T-helper 2 cell treated with Interferon-gamma antibody and Interleukin-4, amounts not matched to agents 100 ng/mL and 5 ng/mL, for 36 hours (primary cell): ENCODE data around the gene QDPR. TPM values are rescaled to one million over a fixed set of nuclear protein-coding genes. Genes with fewer than 3 reads are reported as not detected.

Source experiments
- intact Hi-C: fragments of 100-400 bp; cut with micrococcal nuclease; formaldehyde crosslinking; loops from one replicate; pipeline ENCODE4 v1.15.1; 2023
- total RNA-seq: library from RNA; stranded (reverse); gene quantifications from 2 replicates; pipeline ENCODE4 v1.2.3, GENCODE V29; 2022

QDPR gene
- total RNA-seq, 1 donor from 2014 or later, result 21.0 TPM

- intact Hi-C loops, result no loop called here
Observed at GRCh38 chr4:17528551-17529165, 16.8 kb upstream of the QDPR start.

GRCh38 chr4:17526695-17527477 is 15.0 kb upstream of the QDPR start:
- intact Hi-C loops, result no loop called here

- intact Hi-C loops, result no loop called here
Observed at GRCh38 chr4:17523662-17524061, 11.8 kb upstream of the QDPR start.

- intact Hi-C loops, result no loop called here
Observed at GRCh38 chr4:17521595-17521994, 9.7 kb upstream of the QDPR start.

GRCh38 chr4:17517664-17518063 is 5.8 kb upstream of the QDPR start:
- intact Hi-C loops, result no loop called here

- intact Hi-C loops, result no loop called here
Observed at GRCh38 chr4:17516980-17517379, 5.1 kb upstream of the QDPR start.

- intact Hi-C loops, result no loop called here
Observed at GRCh38 chr4:17515445-17516407, 3.8 kb upstream of the QDPR start.

GRCh38 chr4:17514865-17515264 is 3.0 kb upstream of the QDPR start, which contains the start of gene CLRN2:
CLRN2 (plus strand) TSS chr4:17515165; CDS start chr4:17515267, 102 bp downstream.
- intact Hi-C loops, result loop anchor here (5.0 kb wide), 1 partner anchor 507 kb away; the partner anchor contains the start of gene LCORL

GRCh38 chr4:17512973-17513665 is 1.2 kb upstream of the QDPR start:
- intact Hi-C loops, result loop anchor here (1.0 to 5.0 kb wide), 3 partner anchors 64 to 509 kb away; partner anchors contain the start of genes LAP3, LCORL and MED28

- intact Hi-C loops, result loop anchor here (5.0 kb wide), 1 partner anchor 511 kb away; the partner anchor contains the start of gene LCORL
Observed at GRCh38 chr4:17511509-17511949, 361 bp downstream of the QDPR start.

- intact Hi-C loops, result loop anchor here (5.0 kb wide), 1 partner anchor 511 kb away; the partner anchor contains the start of gene LCORL
Observed at GRCh38 chr4:17511051-17511450, 839 bp downstream of the QDPR start.

GRCh38 chr4:17510582-17510981 is 1.3 kb downstream of the QDPR start:
- intact Hi-C loops, result loop anchor here (5.0 kb wide), 1 partner anchor 512 kb away; the partner anchor contains the start of gene LCORL

- intact Hi-C loops, result no loop called here
Observed at GRCh38 chr4:17504081-17504480, 7.8 kb downstream of the QDPR start.

GRCh38 chr4:17502756-17503155 is 9.1 kb downstream of the QDPR start:
- intact Hi-C loops, result no loop called here

GRCh38 chr4:17500574-17500973 is 11.3 kb downstream of the QDPR start:
- intact Hi-C loops, result no loop called here

GRCh38 chr4:17497890-17498523 is 13.9 kb downstream of the QDPR start:
- intact Hi-C loops, result no loop called here

- intact Hi-C loops, result no loop called here
Observed at GRCh38 chr4:17494258-17495190, 17.4 kb downstream of the QDPR start.

- intact Hi-C loops, result no loop called here
Observed at GRCh38 chr4:17493619-17494018, 18.3 kb downstream of the QDPR start.

- intact Hi-C loops, result no loop called here
Observed at GRCh38 chr4:17492876-17493275, 19.0 kb downstream of the QDPR start.
